HepG2 (cell line): Measurements from ENCODE around the gene ENPP7. TPM values are rescaled to one million over a fixed set of nuclear protein-coding genes. Genes with fewer than 3 reads are reported as not detected.

Source experiments
- ATAC-seq: fragments of 200-7000 bp; cut with Tn5 transposase; 3 replicates; pipeline ENCODE4 v1.9.1; 2020; ENCODE audit warnings: mild to moderate bottlenecking, moderate library complexity
- BruUV-seq: library from RNA; stranded (reverse); fragments of 400-500 nt; replicated peaks from 2 replicates; lab custom pipeline; 2021; lab: Mats Ljungman, UMichigan
- CTCF ChIA-PET: fragments of 300-600 bp; formaldehyde crosslinking; extraction: SDS; loops from one replicate; lab custom pipeline; 2021; ENCODE audit warnings: low total read pairs, inconsistent platforms, low intra/inter-chr PET ratio; lab: Yijun Ruan, JAX
- POLR2A ChIA-PET: fragments of 350-600 bp; sonication (Branson Sonifier 250); formaldehyde crosslinking; loops from one replicate; lab custom pipeline; 2020; ENCODE audit warnings: antibody characterized with exemption, inconsistent platforms; lab: Yijun Ruan, JAX
- DNase-seq: peaks from one replicate; pipeline ENCODE4 v3.0.0-alpha.2; 2015; ENCODE audit warnings: low spot score
- FAIRE-seq: peaks from 3 replicates; lab custom pipeline; 2011; peaks lifted over from hg19 to GRCh38; lab: Jason Lieb, UNC
- H2AFZ ChIP-seq: one replicate; pipeline ENCODE4 v1.6.1; 2011; ENCODE audit warnings: low read length, inconsistent platforms
- H3K27ac ChIP-seq: fragments of 300-600 bp; 3 replicates; pipeline ENCODE4 v1.8.0; 2011; ENCODE audit warnings: mixed run types, mild to moderate bottlenecking, mixed read lengths, low read length, inconsistent platforms; ENCODE audit not compliant: insufficient read depth; ENCODE audit errors: extremely low read length
- H3K27me3 ChIP-seq, 2 experiments: fragments of 200-600 bp in 1 of 2; 2 replicates in 1 of 2; 3 replicates in 1 of 2; pipeline versions ENCODE4 v1.6.0 to v1.8.0; 2011; ENCODE audit warnings: low read length in 2 of 2, mild to moderate bottlenecking in 2 of 2, moderate library complexity in 2 of 2, inconsistent platforms in 1 of 2; ENCODE audit not compliant: insufficient read depth in 2 of 2, control insufficient read depth in 1 of 2
- H3K36me3 ChIP-seq, 2 experiments: fragments of 200-600 bp in 1 of 2; replicated peaks in 1 of 2; 2 replicates in 1 of 2; 3 replicates in 1 of 2; pipeline versions ENCODE4 v1.5.1 to v1.8.0; 2011; ENCODE audit warnings: low read length in 2 of 2, inconsistent platforms in 1 of 2; ENCODE audit not compliant: insufficient read depth in 2 of 2, control insufficient read depth in 1 of 2
- H3K4me1 ChIP-seq: 2 replicates; pipeline ENCODE4 v1.5.1; 2012; ENCODE audit warnings: low read length, inconsistent platforms; ENCODE audit not compliant: insufficient read depth
- H3K4me2 ChIP-seq: 2 replicates; pipeline ENCODE4 v1.6.0; 2011; ENCODE audit warnings: low read depth, low read length, inconsistent platforms
- H3K4me3 ChIP-seq, 3 experiments: fragments of 200-600 bp in 1 of 3; sonication (generic), shearing (Covaris generic) in 1 of 3; replicated peaks in 1 of 3; 2 replicates each; pipeline ENCODE4 v1.5.1; 2011 to 2016; ENCODE audit warnings: low read length in 3 of 3, inconsistent platforms in 2 of 3, low read depth in 2 of 3, mild to moderate bottlenecking in 2 of 3, control low read depth in 1 of 3, mixed read lengths in 1 of 3; ENCODE audit not compliant: insufficient read depth in 1 of 3
- H3K79me2 ChIP-seq: one replicate; pipeline ENCODE4 v1.6.1; 2011; ENCODE audit warnings: low read length, inconsistent platforms; ENCODE audit not compliant: insufficient read depth
- H3K9ac ChIP-seq: 2 replicates; pipeline ENCODE4 v1.6.0; 2011; ENCODE audit warnings: mild to moderate bottlenecking, low read depth, low read length, inconsistent platforms; ENCODE audit not compliant: insufficient read depth
- H3K9me3 ChIP-seq: 2 replicates; pipeline ENCODE4 v1.5.1; 2012; ENCODE audit warnings: mild to moderate bottlenecking, low read length
- H4K20me1 ChIP-seq: 2 replicates; pipeline ENCODE4 v1.6.0; 2011; ENCODE audit warnings: inconsistent platforms, mild to moderate bottlenecking, low read length, moderate library complexity; ENCODE audit not compliant: insufficient read depth
- ATF7-NPFF ChIP-seq: sonication (generic); formaldehyde crosslinking; IDR thresholded peaks from 2 replicates; pipeline ENCODE4 v1.8.1; 2023; ENCODE audit warnings: mild to moderate bottlenecking, low read depth, missing genetic modification reagents, moderate library complexity
- GATAD1 ChIP-seq: IDR thresholded peaks from 2 replicates; pipeline ENCODE4 v1.6.1; 2016; ENCODE audit warnings: missing genetic modification reagents, missing compliant biosample characterization
- HMG20A ChIP-seq: IDR thresholded peaks from 2 replicates; pipeline ENCODE4 v1.6.1; 2016; ENCODE audit warnings: borderline replicate concordance
- HNRNPK ChIP-seq: fragments of 200-400 bp; formaldehyde crosslinking; IDR thresholded peaks from 2 replicates; pipeline ENCODE4 v1.6.1; 2018; ENCODE audit warnings: low read length, low read depth, moderate library complexity, mild to moderate bottlenecking; ENCODE audit not compliant: poor library complexity, severe bottlenecking
- PHB2 ChIP-seq: fragments of 450-650 bp; IDR thresholded peaks from 2 replicates; pipeline ENCODE4 v1.6.1; 2018; ENCODE audit not compliant: partially characterized antibody
- POLR2G ChIP-seq: fragments of 200-400 bp; formaldehyde crosslinking; IDR thresholded peaks from 2 replicates; pipeline ENCODE4 v1.6.1; 2018; ENCODE audit warnings: mild to moderate bottlenecking, low read depth, low read length, moderate library complexity
- SCMH1 ChIP-seq: sonication (generic); formaldehyde crosslinking; IDR thresholded peaks from 2 replicates; pipeline ENCODE4 v1.9.0; 2021; ENCODE audit warnings: missing genetic modification reagents, mild to moderate bottlenecking, borderline replicate concordance
- ZNF281 ChIP-seq: sonication (generic); formaldehyde crosslinking; IDR thresholded peaks from 2 replicates; pipeline ENCODE4 v1.4.0; 2020; ENCODE audit warnings: missing genetic modification reagents, borderline replicate concordance
- ZNF484 ChIP-seq: sonication (generic); formaldehyde crosslinking; IDR thresholded peaks from 2 replicates; pipeline ENCODE4 v1.5.1; 2020; ENCODE audit warnings: mild to moderate bottlenecking, low read depth, missing genetic modification reagents, borderline replicate concordance
- ZNF770 ChIP-seq: sonication (generic); formaldehyde crosslinking; IDR thresholded peaks from 2 replicates; pipeline ENCODE4 v1.5.0; 2020; ENCODE audit warnings: mild to moderate bottlenecking, missing genetic modification reagents
- ZNF773 ChIP-seq: sonication (generic); formaldehyde crosslinking; IDR thresholded peaks from 2 replicates; pipeline ENCODE4 v1.4.0; 2020; ENCODE audit warnings: missing genetic modification reagents, borderline replicate concordance
- ZNF777 ChIP-seq: sonication (generic); formaldehyde crosslinking; IDR thresholded peaks from 2 replicates; pipeline ENCODE4 v1.4.0; 2020; ENCODE audit warnings: missing genetic modification reagents
- ZNF780A ChIP-seq: sonication (generic); formaldehyde crosslinking; IDR thresholded peaks from 2 replicates; pipeline ENCODE4 v1.8.0; 2022; ENCODE audit warnings: mild to moderate bottlenecking, missing genetic modification reagents, moderate library complexity
- ZNF891 ChIP-seq: sonication (generic); formaldehyde crosslinking; IDR thresholded peaks from 2 replicates; pipeline ENCODE4 v1.5.0; 2020; ENCODE audit warnings: mild to moderate bottlenecking, missing genetic modification reagents
- WGBS: methylation state at CpG from one replicate; pipeline ENCODE4 v1.1.6; 2017; ENCODE audit warnings: low lambda C conversion rate; 5-methylcytosine and 5-hydroxymethylcytosine counted together
- in situ Hi-C: cut with HindIII; loops from 2 replicates; pipeline ENCODE4 v1.10.0; 2017; ENCODE audit warnings: low pct_unique_long_range_greater_than_20kb; ENCODE audit not compliant: extremely low pct_ligation_motif_present
- intact Hi-C: fragments of 100-400 bp; cut with micrococcal nuclease; formaldehyde crosslinking; loops from one replicate; pipeline ENCODE4 v1.10.0; 2022; ENCODE audit not compliant: unreplicated experiment
- polyA plus RNA-seq, 8 experiments: library from polyadenylated mRNA; depleted of rRNA in 3 of 8; stranded (reverse) in 7 of 8; unstranded in 1 of 8; fragments of >200 nt; fragmentation: Illumina TruSeq in 4 of 8; extraction: Trizol in 4 of 8; gene quantifications; 2 replicates each; pipeline versions ENCODE4 v1.2.1 to v1.2.3, GENCODE V29; 2011 to 2016; ENCODE audit warnings: low read depth in 4 of 8, missing spikeins in 1 of 8, mixed read lengths in 1 of 8; ENCODE audit not compliant: insufficient read depth in 1 of 8
- total RNA-seq, 5 experiments: library from RNA; depleted of rRNA; stranded (reverse); fragments of >200 nt; fragmentation: Illumina TruSeq; extraction: Trizol; gene quantifications; 2 replicates each; pipeline ENCODE4 v1.2.3, GENCODE V29; 2016; ENCODE audit warnings: low read depth in 1 of 5
- TF ChIP-seq, protein P1 (sequence below): sonication (generic); formaldehyde crosslinking; IDR thresholded peaks from 2 replicates; pipeline ENCODE4 v1.4.0; 2020; ENCODE audit warnings: missing genetic modification reagents, mild to moderate bottlenecking, borderline replicate concordance
- TF ChIP-seq, protein P2 (sequence below): sonication (generic); formaldehyde crosslinking; IDR thresholded peaks from 2 replicates; pipeline ENCODE4 v1.5.0; 2020; ENCODE audit warnings: mild to moderate bottlenecking, missing genetic modification reagents

ENPP7 gene
- total and polyA plus RNA-seq, 2 of the 13 experiments (the other 11 are each of a cell fraction or from before 2014, with no cell fraction given), result 1.1 to 2.2 TPM

DNA sequence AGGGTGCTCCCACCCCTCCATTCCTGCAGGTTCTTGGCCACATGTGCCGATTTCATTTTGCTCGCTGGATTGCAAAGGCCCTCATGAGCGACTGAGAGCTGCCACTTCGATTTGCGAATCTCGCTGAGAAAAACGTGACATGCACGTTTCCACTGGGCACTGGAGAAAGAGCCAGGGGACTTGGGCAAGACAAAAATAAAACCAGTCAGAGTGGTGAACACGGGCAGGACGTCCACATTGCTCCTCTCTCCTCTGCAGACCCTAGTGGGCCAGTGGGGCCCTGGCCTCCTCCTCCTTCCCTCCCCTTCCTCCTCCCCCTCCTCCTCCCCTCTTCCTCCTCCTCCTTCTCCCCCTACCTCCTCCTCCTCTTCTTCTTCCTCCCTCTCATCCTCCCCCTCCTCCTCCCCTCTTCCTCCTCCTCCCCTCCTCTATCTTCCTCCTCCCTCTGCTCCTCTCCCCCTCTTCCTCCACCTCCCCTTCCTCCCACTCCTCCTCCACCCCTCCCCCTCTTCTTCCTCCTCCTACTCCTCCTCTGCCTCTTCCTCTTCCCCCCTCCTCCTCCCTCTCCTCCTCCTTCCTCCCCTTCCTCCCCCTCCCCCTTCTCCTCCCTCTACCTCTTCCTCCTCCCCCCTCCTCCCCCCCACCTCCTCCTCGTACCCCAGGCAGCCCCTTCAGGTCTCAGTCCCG, 28.1 kb upstream of the ENPP7 start (continued):
- peak; percentile 20 for TF ChIP-seq HNRNPK
- no peak for TF ChIP-seq ZNF780A
- no peak for TF ChIP-seq ZNF770 (CRISPR knock-in tag)
- TF ChIP-seq ZNF891, result no peak

DNA sequence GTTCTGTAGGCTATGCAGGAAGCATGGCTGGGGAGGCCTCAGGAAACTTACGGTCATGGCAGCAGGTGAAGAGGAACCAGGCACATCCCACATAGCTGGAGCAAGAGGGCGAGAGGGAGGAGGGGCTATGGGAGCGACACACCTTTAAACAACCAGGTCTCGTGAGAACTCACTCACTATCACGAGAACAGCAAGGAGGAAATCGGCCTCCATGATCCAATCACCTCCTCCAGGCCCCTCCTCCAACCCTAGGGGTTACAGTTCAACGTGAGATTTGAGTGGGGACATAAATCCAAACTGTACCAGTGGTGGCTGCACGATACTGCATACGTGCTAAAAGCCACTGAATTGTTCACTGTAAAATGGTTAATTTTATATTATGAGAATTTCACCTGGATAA, 26.1 kb upstream of the ENPP7 start:
- H3K27me3 ChIP-seq, result peaks cover 13 to 58% of the 10 kb centered on the region in 2 experiments; a peak in 3 of 5 replicates
- no peak overlapping the region for H2AFZ ChIP-seq
- H3K9ac ChIP-seq, result no peak overlapping the region
- ATAC-seq (no peak), DNase-seq (no peak), FAIRE-seq (no peak)
- in situ Hi-C loops (loop anchor here (10.0 kb wide), 1 partner anchor 300 kb away; no protein-coding TSS in a partner anchor), intact Hi-C loops (no loop called here)
- no peak overlapping the region for H3K4me2 ChIP-seq
- no peaks in the 10 kb centered on the region for H3K4me1 ChIP-seq
- ChIA-PET POLR2A (no interaction called here), CTCF (no interaction called here)
- H4K20me1 ChIP-seq, result no peaks in the 10 kb centered on the region
- H3K36me3 ChIP-seq, result no peaks in the 10 kb centered on the region
- no peaks in the 10 kb centered on the region for H3K9me3 ChIP-seq
- BruUV-seq, result no TSS peak
- no peak overlapping the region for H3K4me3 ChIP-seq
- no peaks in the 10 kb centered on the region for H3K79me2 ChIP-seq
- whole genome bisulfite sequencing, result 33% methylated on average over 9 of the region's 9 CpGs
- no peak overlapping the region for H3K27ac ChIP-seq
- TF ChIP-seq ZNF281, result peak; percentile 23; the same call in 1 of the 2 replicates
- TF ChIP-seq, protein P1, sequence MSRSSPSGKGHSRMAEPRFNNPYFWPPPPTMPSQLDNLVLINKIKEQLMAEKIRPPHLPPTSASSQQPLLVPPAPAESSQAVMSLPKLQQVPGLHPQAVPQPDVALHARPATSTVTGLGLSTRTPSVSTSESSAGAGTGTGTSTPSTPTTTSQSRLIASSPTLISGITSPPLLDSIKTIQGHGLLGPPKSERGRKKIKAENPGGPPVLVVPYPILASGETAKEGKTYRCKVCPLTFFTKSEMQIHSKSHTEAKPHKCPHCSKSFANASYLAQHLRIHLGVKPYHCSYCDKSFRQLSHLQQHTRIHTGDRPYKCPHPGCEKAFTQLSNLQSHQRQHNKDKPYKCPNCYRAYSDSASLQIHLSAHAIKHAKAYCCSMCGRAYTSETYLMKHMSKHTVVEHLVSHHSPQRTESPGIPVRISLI (CRISPR knock-in tag), result no peak
- TF ChIP-seq SCMH1, result no peak
- no peak for TF ChIP-seq POLR2G
- no peak for TF ChIP-seq ZNF773 (CRISPR knock-in tag)
- TF ChIP-seq ZNF484 (CRISPR knock-in tag), result no peak
- TF ChIP-seq, protein P2, sequence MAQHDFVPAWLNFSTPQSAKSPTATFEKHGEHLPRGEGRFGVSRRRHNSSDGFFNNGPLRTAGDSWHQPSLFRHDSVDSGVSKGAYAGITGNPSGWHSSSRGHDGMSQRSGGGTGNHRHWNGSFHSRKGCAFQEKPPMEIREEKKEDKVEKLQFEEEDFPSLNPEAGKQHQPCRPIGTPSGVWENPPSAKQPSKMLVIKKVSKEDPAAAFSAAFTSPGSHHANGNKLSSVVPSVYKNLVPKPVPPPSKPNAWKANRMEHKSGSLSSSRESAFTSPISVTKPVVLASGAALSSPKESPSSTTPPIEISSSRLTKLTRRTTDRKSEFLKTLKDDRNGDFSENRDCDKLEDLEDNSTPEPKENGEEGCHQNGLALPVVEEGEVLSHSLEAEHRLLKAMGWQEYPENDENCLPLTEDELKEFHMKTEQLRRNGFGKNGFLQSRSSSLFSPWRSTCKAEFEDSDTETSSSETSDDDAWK (CRISPR knock-in tag), result no peak
- no peak for TF ChIP-seq ATF7-NPFF (CRISPR knock-in tag)
- no peak for TF ChIP-seq PHB2
- no peak for TF ChIP-seq HMG20A
- no peak for TF ChIP-seq ZNF777 (CRISPR knock-in tag)
- TF ChIP-seq GATAD1 (CRISPR knock-in tag), result no peak
